ENCODE data around the gene CA14. TPM values are rescaled to one million over a fixed set of nuclear protein-coding genes. Genes with fewer than 3 reads are reported as not detected.
A peak's percentile ranks its signal among the peaks of the same experiment; 100 is the strongest.

The CA14 gene
- total and polyA plus RNA-seq, 9 of the 15 experiments (the other 6 are each of a cell fraction or from before 2014, with no cell fraction given) = 0.13 to 0.57 (median 0.26) TPM; not detected in 1

- peak overlapping the region; percentile 94 for H2AFZ ChIP-seq (ENCODE audit: low read depth, low read length)
- H3K27ac ChIP-seq (ENCODE audit: extremely low read depth, low read depth, low read length) = peak overlapping the region; percentile 86
- TSS peak; percentile 88 for BruUV-seq (replicated peaks)
- FAIRE-seq (no peak), DNase-seq (ENCODE audit: extremely low read depth in 1 of 4, low spot score in 3 of 4) (no peak), ATAC-seq (no peak)
- no peaks in the 10 kb centered on the region for H3K9me3 ChIP-seq (replicated peaks; ENCODE audit: control insufficient read depth, insufficient read depth, low read depth, low read length)
- peaks cover 32% of the 10 kb centered on the region for H3K36me3 ChIP-seq (ENCODE audit: control insufficient read depth, insufficient read depth, low read length)
- ChIA-PET POLR2A (interaction anchor here (0.6 to 1.5 kb wide), 8 partner anchors 10 to 426 kb away, joined by 3 to 5 read pairs (median 3); no protein-coding TSS in a partner anchor), CTCF (ENCODE audit: low intra/inter-chr PET ratio) (no interaction called here)
- H3K9ac ChIP-seq (ENCODE audit: insufficient read depth in 1 of 2, low read depth in 2 of 2, low read length in 2 of 2) = peak overlapping the region in 1 of 2 experiments; percentile 80; a peak in 2 of 4 replicates
- peaks cover 13 to 26% of the 10 kb centered on the region in 2 experiments for H3K4me1 ChIP-seq (replicated peaks in 1 of 2; ENCODE audit: control insufficient read depth in 2 of 2, insufficient read depth in 2 of 2, low read length in 2 of 2)
- TF ChIP-seq ARID4B (CRISPR knock-in tag; IDR thresholded peaks at IDR 0.05) (0 out of 2 replicates have a peak, but pooled peaks have one; percentile 13), HDAC6 (IDR thresholded peaks at IDR 0.05; ENCODE audit: low read depth, low read length) (no peak), ZNF239 (CRISPR knock-in tag; IDR thresholded peaks at IDR 0.05) (no peak), GTF2B (IDR thresholded peaks at IDR 0.05; ENCODE audit: extremely low read depth, insufficient read length) (no peak), CHCHD3 (CRISPR knock-in tag; IDR thresholded peaks at IDR 0.05) (no peak)
- H3K79me2 ChIP-seq (ENCODE audit: control insufficient read depth, insufficient read depth, low read length) = peaks cover 21% of the 10 kb centered on the region
- in situ Hi-C loops (cut with MboI) = no loop called here
- H3K9me1 ChIP-seq (ENCODE audit: control insufficient read depth, insufficient read depth, low read length) = no peaks in the 10 kb centered on the region
- peak overlapping the region; percentile 92 for H3K4me3 ChIP-seq
- 52% methylated on average over 10 of the region's 10 CpGs for WGBS (ENCODE audit: insufficient coverage, low coverage, missing lambda C conversion rate)
- no peaks in the 10 kb centered on the region for H3K27me3 ChIP-seq (ENCODE audit: control insufficient read depth in 2 of 2, insufficient read depth in 2 of 2, low read length in 2 of 2)
- peak overlapping the region; percentile 97 for H3K4me2 ChIP-seq (ENCODE audit: insufficient read depth, low read length)
- H4K20me1 ChIP-seq (replicated peaks; ENCODE audit: control insufficient read depth, insufficient read depth, low read length) = no peaks in the 10 kb centered on the region
- intact Hi-C loops (cut with micrococcal nuclease) = loop anchor here (5.0 kb wide), 1 partner anchor 93 kb away; the partner anchor contains the start of gene RPRD2
Measured at GRCh38 chr1:150269451-150269850, 11.9 kb downstream of the CA14 start.

All from K562 (cell line).